ENCODE measurements around the gene FYN. TPM values are rescaled to one million over a fixed set of nuclear protein-coding genes. Genes with fewer than 3 reads are reported as not detected.

FYN gene
- total RNA-seq, 1 donor from 2014 or later, result 260 TPM

GRCh38 chr6:111738156-111738555 is 135.1 kb downstream of the FYN start:
- H3K9me3 Mint-ChIP-seq, result peaks cover 5% of the 10 kb centered on the region
- peaks cover 28% of the 10 kb centered on the region for H3K36me3 Mint-ChIP-seq (ENCODE audit: low read depth)
- no peak for DNase-seq (ENCODE audit: low read depth, low spot score)
- peaks cover 76% of the 10 kb centered on the region for H3K4me1 Mint-ChIP-seq
- H3K27ac Mint-ChIP-seq (ENCODE audit: unreplicated experiment), result no peak overlapping the region
- H3K4me3 Mint-ChIP-seq, result no peak overlapping the region
- H3K27me3 Mint-ChIP-seq (ENCODE audit: low read depth), result no peaks in the 10 kb centered on the region
- TF ChIP-seq CTCF (conservative IDR thresholded peaks at IDR 0.05), result no peak

- H3K4me3 Mint-ChIP-seq, result peak overlapping the region; percentile 21
- peaks cover 5% of the 10 kb centered on the region for H3K9me3 Mint-ChIP-seq
- peaks cover 76% of the 10 kb centered on the region for H3K4me1 Mint-ChIP-seq
- no peaks in the 10 kb centered on the region for H3K27me3 Mint-ChIP-seq (ENCODE audit: low read depth)
- peaks cover 34% of the 10 kb centered on the region for H3K36me3 Mint-ChIP-seq (ENCODE audit: low read depth)
- no peak for DNase-seq (ENCODE audit: low read depth, low spot score)
- peak overlapping the region; percentile 48 for H3K27ac Mint-ChIP-seq (ENCODE audit: unreplicated experiment)
- TF ChIP-seq CTCF (conservative IDR thresholded peaks at IDR 0.05), result no peak
Observed at GRCh38 chr6:111737065-111737521, 136.2 kb downstream of the FYN start.

GRCh38 chr6:111736005-111736608 is 137.1 kb downstream of the FYN start:
- Mint-ChIP-seq H3K27ac (ENCODE audit: unreplicated experiment) (peak overlapping the region; percentile 15), H3K4me3 (no peak overlapping the region), H3K9me3 (peaks cover 9% of the 10 kb centered on the region), H3K27me3 (ENCODE audit: low read depth) (no peaks in the 10 kb centered on the region), H3K36me3 (ENCODE audit: low read depth) (peaks cover 37% of the 10 kb centered on the region), H3K4me1 (peaks cover 80% of the 10 kb centered on the region)
- no peak for TF ChIP-seq CTCF (conservative IDR thresholded peaks at IDR 0.05)
- DNase-seq (ENCODE audit: low read depth, low spot score), result no peak

- Mint-ChIP-seq H3K4me1 (peaks cover 84% of the 10 kb centered on the region), H3K9me3 (peaks cover 9% of the 10 kb centered on the region), H3K27ac (ENCODE audit: unreplicated experiment) (peak overlapping the region; percentile 95), H3K4me3 (peak overlapping the region; percentile 78), H3K27me3 (ENCODE audit: low read depth) (no peaks in the 10 kb centered on the region), H3K36me3 (ENCODE audit: low read depth) (peaks cover 28% of the 10 kb centered on the region)
- no peak for DNase-seq (ENCODE audit: low read depth, low spot score)
- no peak for TF ChIP-seq CTCF (conservative IDR thresholded peaks at IDR 0.05)
Observed at GRCh38 chr6:111734068-111735061, 138.9 kb downstream of the FYN start.

- peak overlapping the region; percentile 73 for H3K4me3 Mint-ChIP-seq
- H3K9me3 Mint-ChIP-seq, result peaks cover 9% of the 10 kb centered on the region
- H3K4me1 Mint-ChIP-seq, result peaks cover 80% of the 10 kb centered on the region
- H3K27me3 Mint-ChIP-seq (ENCODE audit: low read depth), result no peaks in the 10 kb centered on the region
- no peak for TF ChIP-seq CTCF (conservative IDR thresholded peaks at IDR 0.05)
- H3K27ac Mint-ChIP-seq (ENCODE audit: unreplicated experiment), result no peak overlapping the region
- no peak for DNase-seq (ENCODE audit: low read depth, low spot score)
- peaks cover 28% of the 10 kb centered on the region for H3K36me3 Mint-ChIP-seq (ENCODE audit: low read depth)
Observed at GRCh38 chr6:111732390-111732789, 140.9 kb downstream of the FYN start.
